Esophagus squamous epithelium (tissue), 5 donors: ENCODE data around the gene DLGAP1. TPM values are rescaled to one million over a fixed set of nuclear protein-coding genes. Genes with fewer than 3 reads are reported as not detected.
"Not testable (repeated sequence)": the region's sequence is repeated elsewhere in the genome, so short reads cannot be mapped to it uniquely, and the experiment has no call there.

Experiments used
- DNase-seq: peaks from one replicate; lab custom pipeline; 2025; lab: John Stamatoyannopoulos, UW
- H3K27ac ChIP-seq, 4 donors: fragments of 200-600 bp; sonication (generic); one replicate each; pipeline ENCODE4 v1.5.1; 2016 to 2019; ENCODE audit warnings: mild to moderate bottlenecking in 1 of 4
- H3K27me3 ChIP-seq, 4 donors: fragments of 200-600 bp; sonication (generic); 1 replicate in 3 of 4; 2 replicates in 1 of 4; pipeline versions ENCODE4 v1.5.1 to v1.6.0; 2017 to 2021; ENCODE audit warnings: antibody characterized with exemption in 1 of 4
- H3K36me3 ChIP-seq, 3 donors: fragments of 200-600 bp; sonication (generic); one replicate each; pipeline ENCODE4 v1.5.1; 2016 to 2019
- H3K4me1 ChIP-seq, 3 donors: fragments of 200-600 bp; sonication (generic); one replicate each; pipeline ENCODE4 v1.5.1; 2017 to 2019
- H3K4me3 ChIP-seq, 4 donors: fragments of 200-600 bp; sonication (generic); 1 replicate in 3 of 4; 2 replicates in 1 of 4; pipeline ENCODE4 v1.5.1; 2016 to 2019; ENCODE audit warnings: mild to moderate bottlenecking in 2 of 4, moderate library complexity in 1 of 4
- H3K9me3 ChIP-seq, 3 donors: fragments of 200-600 bp; sonication (generic); one replicate each; pipeline ENCODE4 v1.5.1; 2016 to 2019
- CTCF ChIP-seq, 6 experiments: fragments of 450-650 bp in 4 of 6; fragments of 200-600 bp in 2 of 6; sonication (generic) in 2 of 6; IDR thresholded peaks; one replicate each; pipeline ENCODE4 v1.5.1; 2016 to 2019; ENCODE audit warnings: antibody characterized with exemption in 6 of 6, mild to moderate bottlenecking in 4 of 6, moderate library complexity in 4 of 6
- POLR2A ChIP-seq, 4 donors: fragments of 450-650 bp; IDR thresholded peaks; one replicate each; pipeline ENCODE4 v1.6.1; 2017; ENCODE audit warnings: antibody characterized with exemption in 4 of 4, mild to moderate bottlenecking in 4 of 4, moderate library complexity in 3 of 4
- WGBS, 2 donors: methylation state at CpG; one replicate each; pipeline ENCODE4 v1.1.5; 2018; 5-methylcytosine and 5-hydroxymethylcytosine counted together
- intact Hi-C: fragments of 100-400 bp; cut with DNase I; formaldehyde crosslinking; loops from one replicate; pipeline ENCODE4 v1.15.0; 2022
- total RNA-seq, 4 donors: library from RNA; depleted of rRNA; stranded (reverse); fragments of >200 nt; gene quantifications; one replicate each; pipeline ENCODE4 v1.1.0, GENCODE V29; 2016
- donor health status: DM: yes; HTN: yes; CAD: no.

The DLGAP1 gene
- total RNA-seq, 4 donors from 2014 or later = 0.09 to 1.5 (median 0.52) TPM

DNA sequence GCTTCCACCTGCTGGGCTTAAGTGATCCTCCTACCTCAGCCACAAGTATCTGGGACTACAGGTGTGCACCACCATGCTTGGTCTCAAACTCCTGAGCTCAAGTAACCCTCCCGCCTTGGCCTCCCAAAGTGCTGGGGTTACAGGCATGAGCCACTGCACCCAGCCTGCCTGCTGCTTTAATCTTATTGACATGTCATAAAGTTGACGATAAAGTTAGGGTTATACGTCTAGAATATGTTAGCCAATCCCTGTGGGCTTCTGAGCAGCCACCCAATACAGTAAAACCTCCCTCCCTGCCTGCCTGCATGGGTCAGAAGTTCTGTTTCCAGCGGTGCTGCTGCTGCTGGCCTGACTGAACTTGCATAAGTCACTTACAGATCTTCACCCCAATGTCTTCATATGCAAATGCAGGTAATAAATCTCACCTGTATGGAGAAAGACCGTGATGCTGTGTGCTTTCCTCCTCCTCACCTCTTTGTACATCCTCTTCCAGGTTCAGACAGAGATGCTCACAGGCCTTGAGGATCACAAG is 975.1 kb downstream of the DLGAP1 start:
- intact Hi-C loops = loop anchor here (10.0 kb wide), 1 partner anchor 55 kb away; no protein-coding TSS in a partner anchor
- DNase-seq = no peak
- Histone ChIP-seq H3K9me3 (no peaks in the 10 kb centered on the region), H3K4me1 (no peaks in the 10 kb centered on the region), H3K27me3 (no peaks in the 10 kb centered on the region), H3K36me3 (no peaks in the 10 kb centered on the region), H3K27ac (no peak overlapping the region), H3K4me3 (no peak overlapping the region)
- WGBS, 2 donors = 53 to 76% methylated on average over 4 to 5 of the region's 5 CpGs
- no peak for TF ChIP-seq CTCF (IDR thresholded peaks at IDR 0.05)
- no peak for TF ChIP-seq POLR2A (IDR thresholded peaks at IDR 0.05)

DNA sequence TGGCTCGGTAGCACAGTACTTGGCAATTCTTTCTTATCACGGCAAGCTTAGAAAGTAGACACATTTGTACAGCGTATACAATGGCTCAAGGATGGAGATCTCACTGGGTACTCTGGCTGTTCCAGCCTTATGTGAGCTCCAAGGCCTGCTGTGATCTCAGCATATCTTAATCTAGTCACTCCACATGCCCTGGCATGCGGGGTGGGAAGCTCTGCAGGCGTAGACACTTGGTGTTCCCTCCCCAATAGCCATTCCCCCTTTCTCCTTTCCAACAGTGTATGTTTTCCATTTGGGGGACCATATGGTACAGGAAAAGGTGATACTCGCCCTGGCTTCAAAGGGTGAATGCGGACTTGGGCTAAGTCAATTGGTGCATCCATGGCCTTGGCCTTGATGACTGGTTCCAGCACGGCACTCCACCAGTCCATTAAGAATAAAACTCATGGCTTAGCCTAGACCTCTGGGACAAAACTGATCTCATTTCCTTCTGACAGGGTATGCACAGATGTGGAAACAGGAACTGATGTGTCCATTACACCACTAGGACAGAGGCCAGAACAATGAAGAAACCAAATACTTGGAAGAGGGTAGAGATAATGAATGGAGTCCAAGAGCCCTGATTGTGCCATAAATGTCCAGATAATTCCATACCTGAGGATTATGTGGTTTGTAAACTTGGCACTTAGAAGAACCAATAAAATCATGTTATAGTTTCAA is 976.7 kb downstream of the DLGAP1 start:
- 77 to 83% methylated on average over 5 to 8 of the region's 8 CpGs for WGBS, 2 donors
- H3K9me3 ChIP-seq = no peaks in the 10 kb centered on the region
- H3K27me3 ChIP-seq = no peaks in the 10 kb centered on the region
- DNase-seq = no peak
- H3K36me3 ChIP-seq = no peaks in the 10 kb centered on the region
- intact Hi-C loops = loop anchor here (10.0 kb wide), 1 partner anchor 56 kb away; no protein-coding TSS in a partner anchor
- H3K4me1 ChIP-seq = no peaks in the 10 kb centered on the region
- no peak overlapping the region for H3K27ac ChIP-seq
- H3K4me3 ChIP-seq = no peak overlapping the region
- no peak for TF ChIP-seq CTCF (IDR thresholded peaks at IDR 0.05)
- TF ChIP-seq POLR2A (IDR thresholded peaks at IDR 0.05) = no peak

- Histone ChIP-seq H3K36me3 (no peaks in the 10 kb centered on the region), H3K9me3 (no peaks in the 10 kb centered on the region), H3K27me3 (no peaks in the 10 kb centered on the region), H3K27ac (no peak overlapping the region), H3K4me3 (no peak overlapping the region), H3K4me1 (no peaks in the 10 kb centered on the region)
- DNase-seq = no peak
- intact Hi-C loops = loop anchor here (10.0 kb wide), 1 partner anchor 62 kb away; no protein-coding TSS in a partner anchor
- WGBS, 2 donors = 72 to 82% methylated on average over 18 of the region's 18 CpGs
- TF ChIP-seq CTCF (IDR thresholded peaks at IDR 0.05) (no peak), POLR2A (IDR thresholded peaks at IDR 0.05) (no peak)
These were observed 982.2 kb downstream of the DLGAP1 start for GRCh38 chr18:3472681-3473544.

DNA sequence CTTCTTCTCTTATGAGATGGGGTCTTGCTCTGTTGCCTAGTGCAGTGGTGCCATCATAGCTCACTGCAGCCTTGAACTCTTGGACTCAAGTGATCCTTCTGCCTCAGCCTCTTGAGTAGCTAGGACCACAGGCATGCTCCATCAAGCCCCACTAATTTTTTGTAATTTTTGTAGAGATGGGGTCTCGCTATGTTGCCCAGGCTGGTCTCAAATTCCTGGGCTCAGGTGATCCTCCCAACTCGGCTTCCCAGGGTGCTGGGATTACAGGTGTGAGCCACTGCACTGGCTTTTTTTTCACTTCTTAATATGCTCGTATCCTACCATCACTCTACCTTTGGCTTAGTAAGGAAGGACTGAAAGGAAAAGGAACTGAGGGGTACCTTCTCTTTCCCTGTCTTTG is 983.0 kb downstream of the DLGAP1 start:
- intact Hi-C loops = loop anchor here (10.0 kb wide), 1 partner anchor 63 kb away; no protein-coding TSS in a partner anchor
- not testable (repeated sequence) for DNase-seq, H3K4me1 ChIP-seq, H3K36me3 ChIP-seq, H3K9me3 ChIP-seq, H3K27me3 ChIP-seq, H3K4me3 ChIP-seq, H3K27ac ChIP-seq
- WGBS, 2 donors = 86 to 93% methylated on average over 3 of the region's 3 CpGs

- intact Hi-C loops = loop anchor here (10.0 kb wide), 1 partner anchor 64 kb away; no protein-coding TSS in a partner anchor
- H3K36me3 ChIP-seq = no peaks in the 10 kb centered on the region
- 25 to 60% methylated on average over 3 of the region's 3 CpGs for whole genome bisulfite sequencing, 2 donors
- no peaks in the 10 kb centered on the region for H3K27me3 ChIP-seq
- H3K4me3 ChIP-seq = no peak overlapping the region
- no peak for DNase-seq
- peaks cover 0 to 10% (median 5%) of the 10 kb centered on the region in 3 donors for H3K4me1 ChIP-seq
- TF ChIP-seq POLR2A (IDR thresholded peaks at IDR 0.05) (no peak), CTCF (IDR thresholded peaks at IDR 0.05) (no peak)
- no peak overlapping the region for H3K27ac ChIP-seq
- H3K9me3 ChIP-seq = no peaks in the 10 kb centered on the region
These were observed 983.9 kb downstream of the DLGAP1 start for GRCh38 chr18:3471141-3471648.
